T-helper 2 cell (primary cell): ENCODE measurements around the gene AKNA.

Source experiments
- DNase-seq, 5 experiments: peaks; one replicate each; pipeline versions ENCODE4 v3.0.0 to v3.0.0-alpha.2; 2012 to 2022

Gene AKNA

DNA sequence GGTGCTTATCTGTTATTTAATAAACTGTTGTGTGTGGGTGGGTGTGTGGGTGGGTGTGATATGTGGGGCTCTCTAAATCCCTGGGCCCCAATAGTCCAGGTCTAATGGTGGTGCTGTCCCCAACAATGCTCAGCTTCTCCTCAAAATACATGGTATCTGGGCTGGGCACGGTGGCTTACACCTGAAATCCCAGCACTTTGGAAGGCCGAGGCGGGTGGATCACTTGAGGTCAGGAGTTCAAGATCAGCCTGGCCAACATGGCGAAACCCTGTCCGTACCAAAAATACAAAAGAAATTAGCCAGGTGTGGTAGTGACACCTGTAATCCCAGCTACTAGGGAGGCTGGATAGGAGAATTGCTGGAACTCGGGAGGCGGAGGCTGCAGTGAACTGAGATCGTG, 69.4 kb downstream of the AKNA start:
- no peak for DNase-seq

DNA sequence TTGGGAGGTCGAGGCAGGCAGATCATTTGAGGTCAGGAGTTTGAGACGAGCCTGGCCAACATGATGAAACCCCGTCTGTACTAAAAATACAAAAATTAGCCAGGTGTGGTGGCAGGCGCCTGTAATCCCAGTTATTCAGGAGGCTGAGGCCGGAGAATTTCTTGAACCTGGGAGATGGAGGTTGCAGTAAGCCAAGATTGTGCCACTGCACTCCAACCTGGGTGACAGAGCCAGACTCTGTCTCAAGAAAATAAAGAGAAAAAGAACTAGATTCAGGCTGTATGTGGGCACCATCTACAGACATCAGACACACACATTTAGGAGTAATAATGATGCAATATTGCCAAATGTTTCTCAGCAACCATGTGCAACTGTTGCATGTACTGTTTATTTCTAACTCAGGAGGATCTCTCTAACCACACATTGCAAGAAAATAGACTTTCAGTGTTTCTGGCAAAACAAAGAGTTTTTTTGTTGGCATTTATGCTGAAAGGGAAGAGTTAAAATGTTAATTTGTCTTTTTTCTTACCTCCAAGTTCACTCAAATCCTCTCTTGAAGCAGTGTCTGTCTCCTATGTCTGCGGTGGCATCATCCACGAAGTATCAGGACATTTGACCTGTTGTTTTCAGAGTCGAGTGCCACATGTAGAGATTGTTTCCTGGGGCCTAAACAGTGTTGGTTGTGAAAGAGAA, 70.0 kb downstream of the AKNA start:
- no peak for DNase-seq

DNA sequence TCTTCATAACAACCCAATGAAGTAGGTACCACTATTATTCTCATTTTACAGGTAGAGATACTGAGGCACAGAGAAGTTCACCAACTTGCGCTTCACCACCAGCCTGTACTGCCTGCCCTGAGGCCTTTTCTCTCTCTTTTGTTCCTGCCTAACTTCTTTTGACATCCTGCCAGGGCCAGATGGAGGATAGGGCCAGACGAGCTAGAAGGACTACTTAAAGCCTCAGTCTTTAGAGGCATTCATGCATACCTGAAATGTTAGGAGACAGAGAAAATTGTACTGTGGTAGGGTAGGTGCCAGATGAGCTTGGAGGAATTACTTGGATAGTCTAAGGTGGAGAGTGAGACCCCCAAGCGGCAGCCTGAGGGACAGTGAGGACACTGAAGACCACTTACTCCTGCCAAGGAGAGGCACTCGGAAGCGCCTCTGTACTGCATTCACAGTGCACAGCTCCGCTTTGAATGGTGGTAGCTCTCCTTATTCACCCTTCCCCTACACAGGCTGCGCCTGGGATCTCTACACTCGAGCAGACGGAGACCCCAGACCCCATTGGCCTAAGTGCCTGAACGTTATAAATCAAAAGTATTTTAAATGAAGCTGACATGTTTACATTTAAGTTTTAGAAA, 71.1 kb downstream of the AKNA start:
- DNase-seq: no peak

DNA sequence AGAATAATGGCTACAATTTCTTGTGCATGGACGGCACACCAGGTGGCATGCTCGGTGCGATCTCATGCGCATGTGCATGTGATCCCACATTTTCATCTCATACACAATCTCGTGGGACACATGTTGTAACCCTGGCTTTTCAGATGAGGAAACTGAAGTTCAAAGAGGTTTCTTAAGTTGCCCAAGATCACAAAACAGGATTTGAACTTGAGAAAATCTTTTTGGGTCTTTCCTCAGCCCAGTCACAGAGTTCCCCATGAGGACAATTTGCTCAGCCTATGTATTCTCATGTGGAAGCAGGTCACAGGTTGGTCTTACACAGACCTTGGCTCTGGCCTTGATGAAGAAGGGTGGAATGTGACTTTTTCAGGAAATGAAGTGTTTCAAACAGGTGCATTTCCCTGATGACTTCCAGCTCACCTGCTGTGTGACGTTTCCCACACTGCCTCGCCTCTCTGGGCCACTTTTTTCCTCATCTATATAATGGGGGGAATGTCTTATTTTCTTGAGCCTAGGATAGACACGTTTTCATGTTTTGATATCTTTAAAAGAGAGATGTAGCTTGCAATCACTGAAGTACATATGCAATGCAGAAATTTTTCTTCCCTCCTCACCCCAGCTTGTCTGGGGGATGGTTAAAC, 71.9 kb downstream of the AKNA start:
- no peak for DNase-seq

DNA sequence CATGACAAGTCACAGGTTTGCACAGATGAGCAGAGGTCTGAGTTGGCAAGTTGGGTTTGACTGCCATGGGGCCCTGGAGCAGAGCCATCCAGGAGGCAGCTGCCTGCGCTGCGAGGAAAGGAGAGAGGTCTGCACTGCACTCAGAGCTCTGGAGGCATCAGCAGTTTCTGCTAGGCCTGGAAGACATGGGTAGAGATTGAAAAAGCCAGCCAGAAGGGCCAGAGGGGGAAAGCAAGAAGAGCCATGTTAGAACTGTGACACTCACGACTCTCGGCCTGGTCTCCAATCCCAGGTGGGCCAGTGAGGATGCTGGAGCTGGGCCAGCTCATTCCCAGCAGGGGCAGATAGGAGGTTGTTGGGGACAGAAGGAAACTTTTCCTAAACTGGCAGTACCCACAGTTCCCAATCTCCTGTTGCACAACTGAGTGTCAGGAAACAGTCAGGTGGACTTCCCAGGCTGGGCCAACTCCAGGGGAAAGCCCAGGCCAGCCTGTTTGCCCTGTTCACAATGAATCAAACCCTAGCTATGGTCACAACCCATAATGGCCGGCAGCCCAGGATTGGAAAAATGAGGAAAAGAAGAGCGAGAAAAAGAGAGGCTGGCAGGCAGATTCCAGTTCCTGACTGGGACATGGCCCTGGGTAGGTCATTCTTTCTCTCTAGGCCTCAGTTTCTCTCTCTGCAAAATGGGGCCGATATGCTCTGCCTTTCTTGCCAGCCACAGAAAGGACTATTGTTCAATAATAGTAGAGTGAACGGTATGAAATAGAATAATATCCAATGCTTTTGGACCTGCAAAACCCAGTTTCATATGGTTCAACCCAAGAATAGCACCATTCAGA, 72.7 kb downstream of the AKNA start:
- no peak for DNase-seq

DNA sequence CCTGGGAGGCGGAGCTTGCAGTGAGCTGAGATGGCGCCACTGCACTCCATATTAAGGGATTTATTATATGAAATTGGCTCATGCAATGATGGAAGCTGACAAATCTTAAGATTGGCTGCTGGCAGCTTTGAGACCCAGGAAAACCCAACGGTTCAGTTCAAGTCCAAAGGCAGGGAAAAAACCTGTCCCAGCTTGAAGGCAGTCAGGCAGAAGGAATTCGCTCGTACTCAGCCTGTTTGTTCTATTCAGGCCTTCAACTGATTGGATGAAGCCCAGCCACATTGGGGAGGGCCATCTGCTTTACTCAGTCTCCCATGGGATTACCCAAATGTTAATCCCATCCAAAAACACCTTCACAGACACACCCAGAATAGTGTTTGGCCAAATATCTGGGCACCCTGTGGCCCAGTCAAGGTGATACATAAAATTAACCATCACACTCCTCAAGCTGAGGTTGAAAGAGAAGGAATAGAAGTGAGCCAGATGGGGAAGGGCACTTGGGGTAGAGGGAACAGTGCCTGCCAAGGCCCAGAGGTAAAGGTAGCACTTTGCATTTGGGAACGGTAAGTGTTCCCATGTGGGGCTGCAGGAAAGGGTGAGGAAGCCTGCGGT, 73.4 kb downstream of the AKNA start:
- DNase-seq: no peak

DNA sequence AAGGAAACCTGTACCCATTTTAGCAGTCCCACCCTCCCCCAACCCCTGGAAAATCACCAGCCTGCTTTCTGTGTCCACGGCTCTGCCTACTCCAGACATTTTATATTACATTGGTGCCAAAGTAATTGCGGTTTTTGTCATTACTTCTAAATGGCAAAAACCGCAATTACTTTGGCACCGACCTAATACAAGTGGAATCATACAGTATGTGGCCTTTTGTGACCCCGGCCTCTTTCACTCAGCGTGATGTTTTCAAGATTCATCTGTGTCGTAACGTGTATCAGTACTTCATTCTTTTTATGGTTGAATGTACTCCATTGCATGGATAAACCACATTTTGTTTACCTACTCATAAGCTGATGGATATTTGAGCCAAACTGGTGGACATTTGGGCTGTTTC, 74.6 kb downstream of the AKNA start:
- DNase-seq: no peak

DNA sequence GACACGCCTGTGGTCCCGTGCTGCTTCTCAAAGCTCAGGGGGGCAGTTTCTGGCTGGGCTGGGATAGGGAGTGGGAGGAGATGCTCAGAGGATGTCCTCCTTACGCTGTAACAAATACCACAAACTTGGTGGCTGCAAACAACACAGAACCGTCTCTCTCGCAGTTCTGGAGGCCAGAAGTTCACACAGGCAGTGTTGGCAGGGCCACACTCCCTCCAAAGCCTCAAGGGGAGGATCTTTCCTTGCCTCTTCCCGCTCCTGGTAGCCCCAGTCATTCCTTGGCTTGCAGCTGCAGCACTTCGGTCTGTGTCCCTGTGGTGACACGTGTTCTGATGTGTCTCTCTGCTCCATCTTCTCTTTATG, 75.3 kb downstream of the AKNA start:
- no peak for DNase-seq

DNA sequence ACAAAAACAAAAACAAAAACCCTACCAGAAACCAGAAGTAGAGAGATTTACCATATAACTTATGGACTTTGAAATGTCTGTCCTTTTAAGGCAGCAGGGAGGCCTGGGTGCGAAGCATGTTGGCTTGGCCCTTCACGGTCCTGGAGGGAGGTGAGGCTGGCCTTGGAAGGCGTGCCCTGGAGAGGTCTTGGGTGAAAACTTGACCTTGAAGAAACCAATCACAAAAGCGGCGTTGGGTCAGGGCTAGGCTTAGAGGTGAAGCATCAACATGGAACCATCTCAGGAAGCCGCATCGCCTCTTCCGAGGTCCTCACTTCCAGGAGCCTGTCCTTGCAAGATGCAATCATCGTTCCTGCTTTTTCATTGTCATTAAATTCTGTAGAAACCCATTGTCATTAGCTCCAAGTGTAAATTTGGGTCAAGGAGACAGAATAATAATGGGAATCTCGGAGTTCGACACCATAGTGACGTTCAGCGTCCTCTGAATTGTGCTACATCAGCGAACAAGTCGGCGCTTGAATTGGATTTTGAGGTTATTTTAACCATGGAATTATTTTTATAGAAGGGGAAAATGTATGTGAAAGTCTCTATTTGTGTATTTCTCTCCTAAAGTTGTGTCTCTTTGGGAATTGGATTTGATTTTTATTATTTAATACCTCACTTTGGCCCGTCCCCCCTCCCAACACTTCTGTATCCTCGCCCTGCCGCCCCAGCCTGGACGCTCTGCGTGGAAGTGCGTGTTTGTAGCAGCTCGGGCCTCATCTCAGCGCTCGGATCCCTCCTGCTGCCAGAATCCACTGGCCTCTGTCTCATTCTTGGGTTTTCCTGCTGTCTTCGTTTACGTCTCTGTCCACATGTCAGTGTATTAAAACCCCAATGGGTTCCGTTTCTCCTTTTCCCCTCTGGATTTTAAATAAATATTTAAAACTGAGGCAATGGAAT, 75.9 kb downstream of the AKNA start:
- DNase-seq: no peak

DNA sequence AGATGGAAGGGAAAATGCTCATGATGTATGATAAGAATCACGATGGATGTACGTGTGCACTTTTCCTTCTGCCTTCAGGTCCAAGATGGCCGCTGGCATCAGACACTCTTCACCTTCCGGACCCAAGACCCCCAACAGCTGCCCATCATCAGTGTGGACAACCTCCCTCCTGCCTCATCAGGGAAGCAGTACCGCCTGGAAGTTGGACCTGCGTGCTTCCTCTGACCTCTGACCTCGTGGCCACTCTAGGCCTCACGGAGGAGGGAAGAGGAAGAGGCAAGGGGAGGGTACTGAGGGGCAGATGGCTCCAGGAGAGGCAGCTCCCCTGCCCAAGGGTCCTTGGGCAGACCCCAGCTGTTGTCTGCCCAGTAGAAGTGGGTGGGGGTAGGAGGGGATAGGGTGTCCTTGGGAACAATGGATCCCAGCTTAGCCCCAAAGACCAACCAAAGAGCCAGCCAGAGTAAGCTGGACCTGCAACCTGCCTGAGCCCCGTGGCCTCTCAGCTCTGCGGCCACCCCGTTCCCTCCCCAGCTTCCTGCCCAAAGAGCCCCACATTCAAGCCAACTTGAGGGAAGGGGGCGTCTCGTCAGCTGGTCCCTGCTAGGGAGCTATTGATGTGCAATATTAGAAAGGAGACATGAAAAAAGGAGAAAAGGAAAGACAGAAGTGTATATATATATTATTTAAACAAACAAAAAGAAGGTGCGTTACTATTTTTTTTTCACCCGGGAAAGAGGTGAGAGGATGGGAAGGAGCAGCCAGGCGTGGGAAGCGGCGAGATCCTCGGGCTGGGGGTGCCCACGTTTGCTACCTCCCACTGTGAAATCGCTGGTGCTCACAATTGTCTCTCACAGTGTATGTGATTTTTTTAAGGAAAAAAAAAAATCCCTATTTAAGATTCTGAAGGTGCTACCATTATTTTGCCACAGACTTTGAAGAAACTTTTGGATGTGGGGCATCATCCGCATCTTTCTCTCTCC, 77.0 kb downstream of the AKNA start:
- DNase-seq: no peak

DNA sequence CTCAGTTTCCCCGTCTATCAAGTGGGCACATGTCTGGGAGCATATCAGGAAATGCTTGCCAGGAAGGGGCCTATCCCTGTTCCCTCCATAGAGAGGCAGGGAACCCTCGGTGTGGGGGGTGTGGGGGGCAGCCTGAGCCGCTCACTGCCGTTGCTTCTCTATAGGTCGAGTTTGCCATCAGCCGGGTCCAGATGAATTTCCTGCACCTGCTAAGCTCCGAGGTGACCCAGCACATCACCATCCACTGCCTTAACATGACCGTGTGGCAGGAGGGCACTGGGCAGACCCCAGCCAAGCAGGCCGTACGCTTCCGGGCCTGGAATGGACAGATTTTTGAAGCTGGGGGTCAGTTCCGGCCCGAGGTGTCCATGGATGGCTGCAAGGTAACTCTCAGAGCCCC, 78.7 kb downstream of the AKNA start:
- no peak for DNase-seq

DNA sequence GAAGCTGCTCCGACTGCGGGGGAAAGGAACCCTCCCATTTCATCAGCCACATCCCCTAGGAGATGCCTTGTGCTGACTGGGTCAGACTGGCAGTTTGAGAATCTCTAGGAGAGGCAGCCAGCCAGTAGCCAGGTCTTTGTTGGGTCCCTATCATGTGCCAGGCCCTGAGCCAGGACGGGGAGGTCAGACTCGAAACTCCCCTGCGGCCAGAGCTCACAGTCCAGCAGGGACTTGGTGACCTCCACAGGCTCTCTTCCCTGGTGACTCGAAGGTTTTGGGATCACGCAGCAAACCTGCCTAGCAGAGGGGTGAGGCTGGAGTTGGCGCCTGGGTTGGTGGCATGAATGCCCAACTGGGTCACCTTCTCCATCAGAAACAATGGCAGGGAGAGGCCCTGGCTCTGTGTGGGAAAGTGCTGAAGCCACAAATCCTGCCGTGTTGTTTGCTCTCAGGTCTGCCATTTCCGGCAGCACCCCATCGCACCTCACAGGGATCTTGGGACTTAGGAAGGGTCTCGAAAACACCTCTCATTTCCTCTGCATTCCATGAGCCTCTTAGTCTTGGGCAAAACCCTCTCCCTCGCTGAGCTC, 79.3 kb downstream of the AKNA start:
- DNase-seq: no peak

DNA sequence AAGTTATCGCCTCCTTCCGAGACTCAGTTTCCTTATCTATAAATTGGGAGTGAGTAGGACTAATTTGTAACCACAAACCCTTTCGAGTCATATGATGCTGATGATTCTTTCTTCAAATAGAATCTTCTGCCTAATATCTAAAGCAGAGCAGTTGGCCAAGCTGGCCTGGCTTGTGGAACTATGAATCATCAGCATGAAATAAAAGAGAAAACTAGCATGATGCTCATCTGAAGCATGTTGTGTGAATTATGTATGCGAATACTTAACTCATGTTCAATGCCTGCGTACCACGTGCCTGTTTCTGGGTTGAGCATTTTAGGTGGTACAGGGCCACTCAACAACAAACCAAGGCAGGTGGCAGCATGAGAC, 79.9 kb downstream of the AKNA start:
- DNase-seq: no peak

DNA sequence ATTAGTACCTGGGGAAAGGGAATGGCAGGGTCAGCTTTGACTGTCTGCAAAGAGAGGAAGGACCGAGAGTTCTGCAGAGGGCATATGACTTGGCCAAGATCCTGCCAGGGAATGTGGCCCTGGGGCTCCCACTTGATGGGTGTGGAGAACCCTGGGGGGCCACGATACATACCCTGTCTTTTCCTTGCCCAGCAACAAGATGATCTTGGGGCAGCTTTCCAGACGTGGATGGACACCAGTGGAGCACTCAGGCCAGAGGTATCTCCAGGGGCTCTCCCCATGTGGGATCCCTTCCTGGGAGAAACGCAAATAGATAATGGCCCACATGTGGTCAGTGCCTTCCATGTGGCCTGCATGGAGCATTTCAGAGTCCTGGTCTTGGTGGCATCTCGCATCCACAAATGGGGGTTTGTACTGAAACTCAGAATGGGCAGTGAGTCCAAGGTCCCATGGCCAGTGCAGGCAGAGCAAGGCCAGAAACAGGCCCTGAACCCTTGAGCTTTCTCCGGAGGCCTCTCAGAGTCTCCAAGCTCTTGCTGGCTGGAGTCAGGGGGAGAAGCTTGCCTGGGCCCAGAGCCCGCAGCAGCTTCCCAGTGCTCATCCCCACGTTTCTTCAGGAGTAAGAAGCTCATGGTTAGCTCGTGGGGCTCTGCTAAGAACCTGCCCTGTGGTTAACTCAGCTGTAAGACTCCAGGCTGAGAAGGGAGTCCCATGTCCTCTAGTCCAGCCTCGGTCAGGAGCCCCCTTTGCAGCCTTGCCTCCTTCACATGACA, 83.2 kb downstream of the AKNA start:
- no peak for DNase-seq

DNA sequence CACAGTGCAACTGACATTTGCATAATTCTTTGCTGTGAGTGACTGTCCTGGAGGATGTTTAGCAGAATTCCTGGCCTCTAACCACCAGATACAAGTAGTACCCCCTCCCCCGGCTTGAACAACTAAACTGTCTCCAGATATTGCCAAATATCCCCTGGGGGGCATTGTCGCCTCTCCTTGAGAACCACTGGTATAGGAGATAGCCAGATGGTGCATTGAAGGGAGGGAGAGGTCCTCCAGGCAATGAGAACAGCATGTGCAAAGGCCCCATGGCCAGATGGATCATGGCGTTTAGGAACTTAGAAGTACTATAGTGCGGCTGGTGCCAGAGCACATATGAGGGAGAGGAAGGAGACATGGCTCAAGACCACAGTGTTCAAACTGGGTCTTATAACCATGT, 83.8 kb downstream of the AKNA start:
- no peak for DNase-seq

DNA sequence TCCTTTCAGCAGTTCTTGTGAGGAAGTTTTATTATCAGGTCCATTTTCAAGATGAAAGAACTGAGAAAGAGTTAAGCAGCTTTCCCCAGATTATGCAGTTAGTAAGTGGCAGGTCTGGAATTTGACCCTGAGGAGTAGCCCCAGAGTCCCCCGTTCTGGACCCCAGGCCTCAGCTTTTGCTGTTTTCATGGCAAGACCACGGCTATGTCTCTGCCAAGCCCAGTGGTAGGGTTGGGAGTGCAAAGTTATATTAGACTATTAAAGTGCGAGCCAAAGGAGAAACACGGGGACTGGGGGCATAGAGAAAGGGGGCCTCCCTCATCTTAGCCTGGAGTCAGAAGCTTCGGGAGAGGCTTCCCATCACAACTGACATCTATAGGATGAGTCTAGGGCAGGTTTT, 84.2 kb downstream of the AKNA start:
- DNase-seq: no peak

DNA sequence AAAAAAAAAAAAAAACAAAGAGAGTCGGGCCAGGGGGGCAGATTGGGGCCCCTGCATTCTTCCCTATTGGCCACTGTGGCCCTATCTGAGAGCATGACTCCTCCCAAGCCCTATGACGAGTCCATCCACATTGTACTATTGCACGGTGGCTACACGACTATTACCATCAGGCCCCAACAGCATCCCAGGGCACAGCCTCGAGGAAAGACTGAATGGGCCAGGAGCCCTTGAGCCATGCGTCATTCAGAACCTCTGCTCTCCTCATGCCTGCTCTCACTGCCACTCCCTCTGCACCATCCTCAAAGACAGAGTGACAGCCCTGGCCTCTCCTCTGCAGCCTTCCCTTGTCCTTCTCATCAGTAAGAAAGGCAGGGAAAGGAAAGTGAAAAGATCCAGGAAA, 85.1 kb downstream of the AKNA start:
- no peak for DNase-seq

DNA sequence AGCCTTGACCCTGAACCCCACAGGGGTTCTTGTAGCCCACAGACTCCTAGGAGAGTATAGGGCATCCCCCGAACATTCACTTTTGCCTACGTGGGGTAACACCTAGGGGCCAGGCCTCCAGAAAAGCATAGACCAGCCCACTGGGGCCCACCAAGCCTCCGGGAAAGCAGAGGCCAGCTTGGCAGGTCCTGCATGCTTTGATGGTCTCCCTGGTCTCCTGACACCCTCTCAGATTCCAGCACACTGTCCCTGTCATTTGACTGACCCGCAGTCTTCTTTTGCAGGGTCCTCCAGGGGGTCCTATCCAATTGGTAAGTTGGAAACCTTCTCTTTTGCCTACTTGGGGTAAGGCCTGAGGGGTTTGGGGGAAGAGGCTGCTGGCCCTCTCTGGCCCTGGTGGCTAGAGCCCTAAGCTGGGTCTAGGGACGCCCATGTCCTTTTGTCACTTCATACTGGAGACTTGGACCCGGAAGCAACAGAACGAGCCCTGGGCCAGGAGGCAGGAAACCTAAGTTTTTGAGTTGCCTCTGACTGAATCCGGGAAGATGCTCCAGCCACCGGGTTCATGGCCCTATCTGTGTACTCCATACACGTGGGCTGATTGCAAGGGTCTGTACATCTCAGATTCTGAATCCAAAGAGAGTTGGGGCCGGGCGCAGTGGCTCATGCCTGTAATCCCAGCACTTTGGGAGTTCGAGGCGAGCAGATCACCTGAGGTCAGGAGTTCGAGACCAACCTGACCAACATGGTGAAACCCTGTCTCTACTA, 85.8 kb downstream of the AKNA start:
- no peak for DNase-seq
